ENCODE results near the gene NUP153. TPM values are rescaled to one million over a fixed set of nuclear protein-coding genes. Genes with fewer than 3 reads are reported as not detected.

NUP153 gene
- total RNA-seq, 1 experiment from 2014 or later, result 53.0 TPM

GRCh38 chr6:17665132-17665531, 41.6 kb downstream of the NUP153 start:
- Histone ChIP-seq H3K79me2 (ENCODE audit: low read length) (peaks cover 83% of the 10 kb centered on the region), H3K36me3 (ENCODE audit: insufficient read depth, low read length) (peaks cover 64% of the 10 kb centered on the region), H3K4me3 (ENCODE audit: low read length) (no peak overlapping the region), H2AFZ (ENCODE audit: low read length) (no peak overlapping the region), H3K27ac (ENCODE audit: low read length) (no peak overlapping the region), H3K9ac (ENCODE audit: low read length) (no peak overlapping the region), H3K27me3 (ENCODE audit: low read length) (no peaks in the 10 kb centered on the region), H3K4me1 (ENCODE audit: low read length) (no peaks in the 10 kb centered on the region), H3K4me2 (ENCODE audit: low read depth, low read length, poor library complexity, severe bottlenecking) (no peak overlapping the region), H3K9me2 (replicated peaks; ENCODE audit: insufficient read depth, low read length) (no peaks in the 10 kb centered on the region), H3K9me3 (ENCODE audit: low read length) (no peaks in the 10 kb centered on the region), H4K20me1 (ENCODE audit: insufficient read depth, low read depth, low read length) (no peaks in the 10 kb centered on the region)
- no peak for DNase-seq

DNA sequence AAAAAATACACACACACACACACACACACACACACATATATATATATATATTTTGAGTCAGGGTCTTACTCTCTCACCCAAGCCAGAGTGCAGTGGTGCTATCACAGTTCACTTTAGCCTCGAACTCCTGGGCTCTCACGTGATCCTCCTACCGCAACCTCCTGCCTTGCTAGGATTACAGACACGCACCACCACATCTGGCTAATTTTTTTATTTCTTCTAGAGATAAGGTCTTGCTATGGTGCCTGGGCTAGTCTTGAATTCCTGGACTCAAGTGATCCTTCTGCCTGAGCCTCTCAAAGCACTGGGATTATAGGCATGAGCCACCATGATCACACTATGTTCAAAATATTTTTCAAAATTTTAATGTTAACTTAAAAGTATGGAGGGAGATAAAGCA, 43.5 kb downstream of the NUP153 start:
- Histone ChIP-seq H4K20me1 (ENCODE audit: insufficient read depth, low read depth, low read length) (peaks cover 3% of the 10 kb centered on the region; the same call in 1 of the 2 replicates), H3K9me3 (ENCODE audit: low read length) (no peaks in the 10 kb centered on the region), H3K27ac (ENCODE audit: low read length) (no peak overlapping the region), H3K9me2 (replicated peaks; ENCODE audit: insufficient read depth, low read length) (no peaks in the 10 kb centered on the region), H3K27me3 (ENCODE audit: low read length) (no peaks in the 10 kb centered on the region), H3K79me2 (ENCODE audit: low read length) (peaks cover 88% of the 10 kb centered on the region), H3K4me2 (ENCODE audit: low read depth, low read length, poor library complexity, severe bottlenecking) (no peak overlapping the region), H3K4me3 (ENCODE audit: low read length) (no peak overlapping the region), H3K9ac (ENCODE audit: low read length) (no peak overlapping the region), H2AFZ (ENCODE audit: low read length) (no peak overlapping the region), H3K4me1 (ENCODE audit: low read length) (no peaks in the 10 kb centered on the region), H3K36me3 (ENCODE audit: insufficient read depth, low read length) (peaks cover 67% of the 10 kb centered on the region)
- no peak for DNase-seq

GRCh38 chr6:17662585-17662984, 44.1 kb downstream of the NUP153 start:
- no peaks in the 10 kb centered on the region for H3K4me1 ChIP-seq (ENCODE audit: low read length)
- H3K9me2 ChIP-seq (replicated peaks; ENCODE audit: insufficient read depth, low read length), result no peaks in the 10 kb centered on the region
- H3K27me3 ChIP-seq (ENCODE audit: low read length), result no peaks in the 10 kb centered on the region
- no peak overlapping the region for H3K27ac ChIP-seq (ENCODE audit: low read length)
- H3K9me3 ChIP-seq (ENCODE audit: low read length), result no peaks in the 10 kb centered on the region
- peaks cover 71% of the 10 kb centered on the region for H3K36me3 ChIP-seq (ENCODE audit: insufficient read depth, low read length)
- H3K79me2 ChIP-seq (ENCODE audit: low read length), result peaks cover 92% of the 10 kb centered on the region
- H3K4me3 ChIP-seq (ENCODE audit: low read length), result no peak overlapping the region
- H3K9ac ChIP-seq (ENCODE audit: low read length), result no peak overlapping the region
- no peak for DNase-seq
- no peak overlapping the region for H2AFZ ChIP-seq (ENCODE audit: low read length)
- H3K4me2 ChIP-seq (ENCODE audit: low read depth, low read length, poor library complexity, severe bottlenecking), result no peak overlapping the region
- H4K20me1 ChIP-seq (ENCODE audit: insufficient read depth, low read depth, low read length), result peaks cover 3% of the 10 kb centered on the region; the same call in 1 of the 2 replicates

GRCh38 chr6:17656644-17657043, 50.1 kb downstream of the NUP153 start:
- Histone ChIP-seq H3K36me3 (ENCODE audit: insufficient read depth, low read length) (peaks cover 59% of the 10 kb centered on the region), H2AFZ (ENCODE audit: low read length) (no peak overlapping the region), H3K79me2 (ENCODE audit: low read length) (peaks cover 90% of the 10 kb centered on the region), H3K4me3 (ENCODE audit: low read length) (no peak overlapping the region), H3K27ac (ENCODE audit: low read length) (no peak overlapping the region), H3K9me2 (replicated peaks; ENCODE audit: insufficient read depth, low read length) (no peaks in the 10 kb centered on the region), H3K9ac (ENCODE audit: low read length) (no peak overlapping the region), H4K20me1 (ENCODE audit: insufficient read depth, low read depth, low read length) (peaks cover 7% of the 10 kb centered on the region; the same call in 1 of the 2 replicates), H3K9me3 (ENCODE audit: low read length) (no peaks in the 10 kb centered on the region), H3K4me2 (ENCODE audit: low read depth, low read length, poor library complexity, severe bottlenecking) (no peak overlapping the region), H3K27me3 (ENCODE audit: low read length) (no peaks in the 10 kb centered on the region), H3K4me1 (ENCODE audit: low read length) (no peaks in the 10 kb centered on the region)
- DNase-seq, result no peak

- Histone ChIP-seq H2AFZ (ENCODE audit: low read length) (no peak overlapping the region), H3K36me3 (ENCODE audit: insufficient read depth, low read length) (peaks cover 57% of the 10 kb centered on the region), H3K4me1 (ENCODE audit: low read length) (no peaks in the 10 kb centered on the region), H4K20me1 (ENCODE audit: insufficient read depth, low read depth, low read length) (peaks cover 7% of the 10 kb centered on the region; the same call in 1 of the 2 replicates), H3K9ac (ENCODE audit: low read length) (no peak overlapping the region), H3K4me2 (ENCODE audit: low read depth, low read length, poor library complexity, severe bottlenecking) (no peak overlapping the region), H3K27ac (ENCODE audit: low read length) (no peak overlapping the region), H3K9me2 (replicated peaks; ENCODE audit: insufficient read depth, low read length) (no peaks in the 10 kb centered on the region), H3K4me3 (ENCODE audit: low read length) (no peak overlapping the region), H3K79me2 (ENCODE audit: low read length) (peaks cover 87% of the 10 kb centered on the region), H3K9me3 (ENCODE audit: low read length) (no peaks in the 10 kb centered on the region), H3K27me3 (ENCODE audit: low read length) (no peaks in the 10 kb centered on the region)
- no peak for DNase-seq
Observed at GRCh38 chr6:17656092-17656491, 50.6 kb downstream of the NUP153 start.

- no peaks in the 10 kb centered on the region for H3K9me2 ChIP-seq (replicated peaks; ENCODE audit: insufficient read depth, low read length)
Observed at GRCh38 chr6:17653198-17653882, 53.4 kb downstream of the NUP153 start.

GRCh38 chr6:17650656-17651309, 55.9 kb downstream of the NUP153 start:
- Histone ChIP-seq H3K4me2 (ENCODE audit: low read depth, low read length, poor library complexity, severe bottlenecking) (no peak overlapping the region), H4K20me1 (ENCODE audit: insufficient read depth, low read depth, low read length) (no peaks in the 10 kb centered on the region), H3K79me2 (ENCODE audit: low read length) (peaks cover 74% of the 10 kb centered on the region), H3K27me3 (ENCODE audit: low read length) (no peaks in the 10 kb centered on the region), H3K27ac (ENCODE audit: low read length) (no peak overlapping the region), H3K9ac (ENCODE audit: low read length) (no peak overlapping the region), H3K4me1 (ENCODE audit: low read length) (no peaks in the 10 kb centered on the region), H3K9me3 (ENCODE audit: low read length) (no peaks in the 10 kb centered on the region), H3K9me2 (replicated peaks; ENCODE audit: insufficient read depth, low read length) (no peaks in the 10 kb centered on the region), H3K36me3 (ENCODE audit: insufficient read depth, low read length) (peaks cover 59% of the 10 kb centered on the region), H2AFZ (ENCODE audit: low read length) (no peak overlapping the region), H3K4me3 (ENCODE audit: low read length) (no peak overlapping the region)
- DNase-seq, result no peak

More at GRCh38 chr6:17653198-17653882, 53.4 kb downstream of the NUP153 start:
- Histone ChIP-seq H3K4me2 (ENCODE audit: low read depth, low read length, poor library complexity, severe bottlenecking) (no peak overlapping the region), H3K4me1 (ENCODE audit: low read length) (no peaks in the 10 kb centered on the region), H3K4me3 (ENCODE audit: low read length) (no peak overlapping the region), H3K9ac (ENCODE audit: low read length) (no peak overlapping the region), H3K27me3 (ENCODE audit: low read length) (no peaks in the 10 kb centered on the region), H3K36me3 (ENCODE audit: insufficient read depth, low read length) (peaks cover 52% of the 10 kb centered on the region), H3K27ac (ENCODE audit: low read length) (no peak overlapping the region), H3K9me3 (ENCODE audit: low read length) (no peaks in the 10 kb centered on the region), H4K20me1 (ENCODE audit: insufficient read depth, low read depth, low read length) (peaks cover 4% of the 10 kb centered on the region; the same call in 1 of the 2 replicates), H2AFZ (ENCODE audit: low read length) (no peak overlapping the region), H3K79me2 (ENCODE audit: low read length) (peaks cover 83% of the 10 kb centered on the region)
- DNase-seq, result no peak

DNA sequence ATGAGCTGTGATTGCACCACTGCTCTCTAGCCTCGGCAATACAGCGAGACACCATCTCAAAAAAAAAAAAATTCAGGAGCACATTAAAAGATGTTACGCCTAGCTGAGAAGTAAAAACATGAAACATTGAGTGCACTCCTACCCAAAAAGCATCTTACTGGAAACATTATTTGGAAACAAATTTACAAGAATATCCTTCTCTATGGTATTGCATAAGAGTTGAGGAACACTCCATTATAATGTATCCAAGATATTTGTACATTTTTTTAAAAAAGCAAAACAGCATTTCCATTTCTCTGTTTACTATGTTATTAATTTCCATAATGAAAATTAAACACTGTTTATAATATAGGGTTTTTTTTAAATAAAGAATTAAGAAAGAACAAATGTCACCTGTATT, 58.0 kb downstream of the NUP153 start:
- H3K27me3 ChIP-seq (ENCODE audit: low read length), result no peaks in the 10 kb centered on the region
- no peak for DNase-seq
- H4K20me1 ChIP-seq (ENCODE audit: insufficient read depth, low read depth, low read length), result no peaks in the 10 kb centered on the region
- no peak overlapping the region for H3K9ac ChIP-seq (ENCODE audit: low read length)
- H3K27ac ChIP-seq (ENCODE audit: low read length), result no peak overlapping the region
- no peaks in the 10 kb centered on the region for H3K9me2 ChIP-seq (replicated peaks; ENCODE audit: insufficient read depth, low read length)
- H3K4me1 ChIP-seq (ENCODE audit: low read length), result no peaks in the 10 kb centered on the region
- no peaks in the 10 kb centered on the region for H3K9me3 ChIP-seq (ENCODE audit: low read length)
- H3K36me3 ChIP-seq (ENCODE audit: insufficient read depth, low read length), result peaks cover 68% of the 10 kb centered on the region
- peaks cover 71% of the 10 kb centered on the region for H3K79me2 ChIP-seq (ENCODE audit: low read length)
- H3K4me2 ChIP-seq (ENCODE audit: low read depth, low read length, poor library complexity, severe bottlenecking), result no peak overlapping the region
- no peak overlapping the region for H2AFZ ChIP-seq (ENCODE audit: low read length)
- H3K4me3 ChIP-seq (ENCODE audit: low read length), result no peak overlapping the region

All from Karpas-422 (cell line).